CD14-positive monocyte (primary cell): ENCODE results near the gene SEC14L1. TPM values are rescaled to one million over a fixed set of nuclear protein-coding genes. Genes with fewer than 3 reads are reported as not detected.

Experiments used
- DNase-seq, 3 donors: peaks; one replicate each; pipeline ENCODE4 v3.0.0-alpha.2; 2011 to 2022
- H2AFZ ChIP-seq: 2 replicates; pipeline ENCODE4 v1.6.0; 2012; ENCODE audit warnings: mild to moderate bottlenecking, low read depth, low read length, inconsistent platforms; ENCODE audit not compliant: insufficient read depth, poor library complexity, severe bottlenecking
- H3K27ac ChIP-seq, 2 donors: 1 replicate in 1 of 2; 2 replicates in 1 of 2; pipeline ENCODE4 v1.5.1; 2012 to 2013; ENCODE audit warnings: low read length in 2 of 2, control low read depth in 1 of 2, inconsistent platforms in 1 of 2, low read depth in 1 of 2, mild to moderate bottlenecking in 1 of 2
- H3K27me3 ChIP-seq, 2 donors: one replicate each; pipeline versions ENCODE4 v1.6.0 to v1.6.1; 2011 to 2013; ENCODE audit warnings: low read length in 2 of 2; ENCODE audit not compliant: control insufficient read depth in 2 of 2, insufficient read depth in 2 of 2
- H3K36me3 ChIP-seq, 2 donors: replicated peaks in 1 of 2; 1 replicate in 1 of 2; 2 replicates in 1 of 2; pipeline versions ENCODE4 v1.5.1 to v1.6.1; 2012 to 2013; ENCODE audit warnings: low read length in 2 of 2, control low read depth in 1 of 2, inconsistent platforms in 1 of 2, mild to moderate bottlenecking in 1 of 2; ENCODE audit not compliant: insufficient read depth in 2 of 2, control insufficient read depth in 1 of 2
- H3K4me1 ChIP-seq, 2 donors: 1 replicate in 1 of 2; 2 replicates in 1 of 2; pipeline versions ENCODE4 v1.5.1 to v1.6.1; 2012 to 2013; ENCODE audit warnings: low read length in 2 of 2, control low read depth in 1 of 2, inconsistent platforms in 1 of 2, mild to moderate bottlenecking in 1 of 2, moderate library complexity in 1 of 2; ENCODE audit not compliant: insufficient read depth in 2 of 2, control insufficient read depth in 1 of 2
- H3K4me2 ChIP-seq: replicated peaks from 2 replicates; pipeline ENCODE3; 2012; ENCODE audit warnings: low read length, moderate library complexity, mild to moderate bottlenecking; ENCODE audit not compliant: poor library complexity, severe bottlenecking; ENCODE audit errors: extremely low read depth
- H3K4me3 ChIP-seq, 3 experiments: fragments of 200-600 bp in 1 of 3; sonication (generic) in 1 of 3; replicated peaks in 1 of 3; 1 replicate in 2 of 3; 2 replicates in 1 of 3; pipeline ENCODE4 v1.5.1; 2011 to 2013; ENCODE audit warnings: low read length in 3 of 3, mild to moderate bottlenecking in 3 of 3, control low read depth in 2 of 3, low read depth in 2 of 3, inconsistent platforms in 1 of 3, moderate library complexity in 1 of 3
- H3K79me2 ChIP-seq: 2 replicates; pipeline ENCODE4 v1.6.0; 2012; ENCODE audit warnings: mild to moderate bottlenecking, control low read depth, inconsistent platforms, low read length, moderate library complexity; ENCODE audit not compliant: insufficient read depth
- H3K9ac ChIP-seq: 2 replicates; pipeline ENCODE4 v1.6.0; 2017; ENCODE audit warnings: low read length, mild to moderate bottlenecking; ENCODE audit not compliant: insufficient read depth, poor library complexity, severe bottlenecking
- H3K9me3 ChIP-seq, 2 donors: replicated peaks in 1 of 2; 1 replicate in 1 of 2; 2 replicates in 1 of 2; pipeline versions ENCODE4 v1.5.1 to v1.6.1; 2012 to 2013; ENCODE audit warnings: low read length in 2 of 2, control low read depth in 1 of 2; ENCODE audit not compliant: control insufficient read depth in 1 of 2, insufficient read depth in 1 of 2
- H4K20me1 ChIP-seq: 2 replicates; pipeline ENCODE4 v1.6.0; 2012; ENCODE audit warnings: mild to moderate bottlenecking, low read length, control low read depth, moderate library complexity; ENCODE audit not compliant: insufficient read depth
- H3K27ac Mint-ChIP-seq, 7 donors: one replicate each; pipeline ENCODE4 v1.8.0; 2020; ENCODE audit warnings: mild to moderate bottlenecking in 7 of 7, mixed read lengths in 7 of 7, moderate library complexity in 6 of 7, inconsistent platforms in 2 of 7
- H3K27me3 Mint-ChIP-seq, 3 donors: one replicate each; pipeline ENCODE4 v1.8.0; 2021 to 2022; ENCODE audit warnings: low read depth in 3 of 3, mild to moderate bottlenecking in 3 of 3, mixed read lengths in 3 of 3, moderate library complexity in 3 of 3, inconsistent platforms in 1 of 3
- H3K36me3 Mint-ChIP-seq, 2 donors: one replicate each; pipeline ENCODE4 v1.8.0; 2020; ENCODE audit warnings: mixed read lengths in 2 of 2, inconsistent platforms in 1 of 2, mild to moderate bottlenecking in 1 of 2
- H3K4me1 Mint-ChIP-seq: one replicate; pipeline ENCODE4 v1.8.0; 2020; ENCODE audit warnings: mild to moderate bottlenecking, mixed read lengths
- H3K4me3 Mint-ChIP-seq, 2 donors: one replicate each; pipeline ENCODE4 v1.8.0; 2020; ENCODE audit warnings: mild to moderate bottlenecking in 2 of 2, mixed read lengths in 2 of 2, moderate library complexity in 1 of 2
- H3K9me3 Mint-ChIP-seq, 7 donors: one replicate each; pipeline ENCODE4 v1.8.0; 2020 to 2022; ENCODE audit warnings: mixed read lengths in 7 of 7, mild to moderate bottlenecking in 6 of 7, moderate library complexity in 6 of 7, inconsistent platforms in 2 of 7
- CTCF ChIP-seq: fragments of 200-600 bp; IDR thresholded peaks from one replicate; pipeline ENCODE4 v1.8.0; 2022; ENCODE audit warnings: antibody characterized with exemption, mild to moderate bottlenecking
- WGBS: methylation state at CpG from one replicate; pipeline ENCODE4 v1.1.5; 2013; ENCODE audit warnings: missing lambda C conversion rate; ENCODE audit not compliant: insufficient coverage; 5-methylcytosine and 5-hydroxymethylcytosine counted together
- intact Hi-C, 2 donors: fragments of 100-400 bp; cut with micrococcal nuclease; formaldehyde crosslinking; loops; one replicate each; pipeline versions ENCODE4 v1.15.0 to v1.15.1; 2023
- polyA minus RNA-seq: library from RNA; depleted of rRNA, polyadenylated mRNA; stranded (reverse); fragments of >200 nt; gene quantifications from 2 replicates; pipeline ENCODE4 v1.2.3, GENCODE V29; 2012
- polyA plus RNA-seq, 3 donors: library from polyadenylated mRNA; depleted of rRNA in 1 of 3; unstranded in 2 of 3; stranded (reverse) in 1 of 3; fragments of 300-500 nt in 2 of 3; fragments of >200 nt in 1 of 3; fragmentation: Illumina TruSeq in 2 of 3; gene quantifications; 1 replicate in 2 of 3; 2 replicates in 1 of 3; pipeline ENCODE4 v1.2.3, GENCODE V29; 2012 to 2021
- total RNA-seq, 12 experiments: library from RNA in 1 of 12; stranded (reverse) in 1 of 12; fragments of 120-200 nt in 1 of 12; gene quantifications; one replicate each; pipeline ENCODE4 v1.2.4 and lab custom pipeline; 2013 to 2026; ENCODE audit warnings: mixed read lengths in 6 of 12, inconsistent platforms in 1 of 12

SEC14L1 gene
- total RNA-seq (2013): 57.8 TPM
- polyA plus RNA-seq (10 to 100 TPM; 34.1 to 76.4 (median 43.2) TPM), polyA minus RNA-seq (70.9 and 114 TPM in 2 replicates), total RNA-seq (lab: John Stamatoyannopoulos, UW) (91.1 to 194 (median 133) reads per million in 11 experiments)

GRCh38 chr17:77140878-77141767, at the start of gene SEC14L1:
Gene SEC14L1 (plus strand): TSS chr17:77140969. CDS start chr17:77143597, 2,628 bp downstream.
- peaks cover 43 to 61% of the 10 kb centered on the region in 2 donors for H3K36me3 Mint-ChIP-seq
- peak within 1 kb of the TSS; percentile 79 for H3K9ac ChIP-seq
- peak within 1 kb of the TSS; percentile 91 for H3K4me2 ChIP-seq
- H4K20me1 ChIP-seq: peaks cover 42% of the 10 kb centered on the region
- peak within 1 kb of the TSS; percentile 67 for H2AFZ ChIP-seq
- peaks cover 16 to 30% of the 10 kb centered on the region in 2 donors for H3K9me3 ChIP-seq
- peaks cover 53 to 67% of the 10 kb centered on the region in 2 donors for H3K4me1 ChIP-seq
- peaks cover 50% of the 10 kb centered on the region for H3K79me2 ChIP-seq
- peaks cover 52% of the 10 kb centered on the region for H3K4me1 Mint-ChIP-seq
- H3K36me3 ChIP-seq: peaks cover 23 to 35% of the 10 kb centered on the region in 2 donors
- peaks cover 0 to 1% (median under 1%) of the 10 kb centered on the region in 3 donors for H3K27me3 Mint-ChIP-seq
- peak within 1 kb of the TSS; percentile 76 to 98 (median 98) for H3K4me3 ChIP-seq
- peak within 1 kb of the TSS; percentile 90 to 97 (median 95) for H3K27ac Mint-ChIP-seq
- TF ChIP-seq CTCF: no peak
- no peaks in the 10 kb centered on the region for H3K27me3 ChIP-seq
- peak; percentile 18 to 43 (median 35) for DNase-seq
- H3K4me3 Mint-ChIP-seq: peak within 1 kb of the TSS; percentile 89 to 94
- H3K27ac ChIP-seq: peak within 1 kb of the TSS; percentile 96 to 97
- intact Hi-C loops: loop anchor here (2.0 to 5.0 kb wide), 3 partner anchors 42 to 91 kb away; no protein-coding TSS in a partner anchor
- 0% methylated on average over 63 of the region's 99 CpGs for WGBS
- H3K9me3 Mint-ChIP-seq: peaks cover 18 to 34% (median 30%) of the 10 kb centered on the region in 7 donors

- Mint-ChIP-seq H3K27me3 (peaks cover 0 to 4% (median 0%) of the 10 kb centered on the region in 3 donors), H3K4me1 (peaks cover 31% of the 10 kb centered on the region), H3K4me3 (no peak overlapping the region), H3K36me3 (peaks cover 52 to 70% of the 10 kb centered on the region in 2 donors), H3K27ac (peak overlapping the region in 4 of 7 donors; percentile 13 to 51 (median 21)), H3K9me3 (peaks cover 0 to 5% (median 0%) of the 10 kb centered on the region in 7 donors)
- no peak for DNase-seq
- H3K4me1 ChIP-seq: peaks cover 26 to 27% of the 10 kb centered on the region in 2 donors
- TF ChIP-seq CTCF: no peak
- intact Hi-C loops: no loop called here
- no peak overlapping the region for H3K4me3 ChIP-seq
- no peaks in the 10 kb centered on the region for H3K27me3 ChIP-seq
- no peaks in the 10 kb centered on the region for H4K20me1 ChIP-seq
- H3K27ac ChIP-seq: no peak overlapping the region
- WGBS: 96% methylated on average over 4 of the region's 7 CpGs
- no peak overlapping the region for H3K9ac ChIP-seq
- peaks cover 40 to 63% of the 10 kb centered on the region in 2 donors for H3K36me3 ChIP-seq
- H3K79me2 ChIP-seq: peaks cover 46% of the 10 kb centered on the region
- no peak overlapping the region for H3K4me2 ChIP-seq
- no peaks in the 10 kb centered on the region for H3K9me3 ChIP-seq
- no peak overlapping the region for H2AFZ ChIP-seq
Measured at GRCh38 chr17:77092025-77092424, 48.7 kb upstream of the SEC14L1 start.
